Dendritic cell treated with granulocyte-macrophage colony-stimulating factor and Interleukin-4, amounts not matched to agents 40 ng/mL and 50 ng/mL, for 4 days (primary cell): ENCODE measurements around the gene PRKCA.
"Not testable (repeated sequence)": the region's sequence is repeated elsewhere in the genome, so short reads cannot be mapped to it uniquely, and the experiment has no call there.

Source experiments
- H3K27ac Mint-ChIP-seq: one replicate; pipeline ENCODE4 v1.8.0; 2022; ENCODE audit warnings: mild to moderate bottlenecking, mixed read lengths
- H3K27me3 Mint-ChIP-seq: one replicate; pipeline ENCODE4 v1.8.0; 2022; ENCODE audit warnings: mild to moderate bottlenecking, mixed read lengths
- H3K36me3 Mint-ChIP-seq: one replicate; pipeline ENCODE4 v1.8.0; 2022; ENCODE audit warnings: low read depth, mixed read lengths
- H3K4me1 Mint-ChIP-seq: one replicate; pipeline ENCODE4 v1.8.0; 2022; ENCODE audit warnings: low read depth, mixed read lengths
- H3K4me3 Mint-ChIP-seq: one replicate; pipeline ENCODE4 v1.8.0; 2022; ENCODE audit warnings: mild to moderate bottlenecking, moderate library complexity, mixed read lengths
- H3K9me3 Mint-ChIP-seq: one replicate; pipeline ENCODE4 v1.8.0; 2022; ENCODE audit warnings: mixed read lengths
- intact Hi-C: fragments of 100-400 bp; cut with micrococcal nuclease; formaldehyde crosslinking; loops from one replicate; pipeline ENCODE4 v1.15.0; 2022

The PRKCA gene

DNA sequence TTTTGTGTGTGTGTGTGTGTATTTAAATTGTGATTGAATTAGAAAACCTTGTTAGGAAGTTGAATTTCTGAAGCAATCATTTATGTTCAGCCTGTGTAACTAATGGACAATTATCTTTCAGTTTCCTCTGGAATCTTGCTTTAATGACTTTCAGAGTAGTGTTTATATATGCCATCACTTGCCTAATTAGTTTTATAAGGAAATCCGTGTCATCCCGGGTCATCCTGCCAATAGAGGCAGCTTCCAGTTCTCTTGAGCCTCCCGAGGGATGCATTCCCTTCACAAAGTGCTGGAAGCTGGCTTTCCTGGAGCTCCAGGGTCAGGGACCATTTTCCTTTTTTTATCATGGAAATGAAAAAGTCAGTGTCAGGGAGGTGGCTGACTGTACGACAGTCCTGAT lies 42.9 kb downstream of the PRKCA start:
- intact Hi-C loops: no loop called here
- H3K9me3 Mint-ChIP-seq: no peaks in the 10 kb centered on the region

DNA sequence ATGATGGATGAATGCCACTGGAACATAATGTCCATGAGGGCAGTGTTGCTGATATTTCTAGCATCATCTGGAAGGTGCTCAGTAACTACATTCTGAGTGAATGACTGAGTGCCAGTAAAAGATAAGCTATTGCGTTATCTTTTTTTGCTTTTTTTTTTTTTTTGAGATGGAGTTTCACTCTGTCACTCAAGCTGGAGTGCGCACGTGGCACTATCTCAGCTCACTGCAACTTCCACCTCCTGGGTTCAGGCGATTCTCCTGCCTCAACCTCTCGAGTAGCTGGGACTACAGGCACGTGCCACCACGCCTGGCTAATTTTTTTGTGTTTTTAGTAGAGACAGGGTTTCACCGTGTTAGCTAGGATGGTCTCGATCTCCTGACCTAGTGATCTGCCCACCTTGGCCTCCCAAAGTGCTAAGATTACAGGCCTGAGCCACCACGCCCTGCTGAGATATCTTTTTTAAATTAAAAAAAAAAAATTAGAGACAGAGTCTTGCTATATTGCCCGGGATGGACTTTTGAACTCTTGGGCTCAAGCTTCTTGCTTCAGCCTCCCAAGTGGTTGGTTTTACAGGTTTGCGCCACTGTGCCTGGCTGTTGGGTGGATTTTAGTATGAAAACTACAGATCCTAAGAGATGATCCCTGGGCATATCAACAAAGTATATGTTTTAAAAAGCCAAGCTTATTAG lies 43.7 kb downstream of the PRKCA start:
- H3K9me3 Mint-ChIP-seq, intact Hi-C loops, H3K36me3 Mint-ChIP-seq, H3K27me3 Mint-ChIP-seq, H3K27ac Mint-ChIP-seq, H3K4me3 Mint-ChIP-seq: not testable (repeated sequence)
- peaks cover 21% of the 10 kb centered on the region for H3K4me1 Mint-ChIP-seq

More for the DNA sequence above, 42.9 kb downstream of the PRKCA start:
- Mint-ChIP-seq H3K27ac (no peak overlapping the region), H3K36me3 (no peaks in the 10 kb centered on the region), H3K27me3 (no peaks in the 10 kb centered on the region), H3K4me3 (no peak overlapping the region), H3K4me1 (peaks cover 14% of the 10 kb centered on the region)

DNA sequence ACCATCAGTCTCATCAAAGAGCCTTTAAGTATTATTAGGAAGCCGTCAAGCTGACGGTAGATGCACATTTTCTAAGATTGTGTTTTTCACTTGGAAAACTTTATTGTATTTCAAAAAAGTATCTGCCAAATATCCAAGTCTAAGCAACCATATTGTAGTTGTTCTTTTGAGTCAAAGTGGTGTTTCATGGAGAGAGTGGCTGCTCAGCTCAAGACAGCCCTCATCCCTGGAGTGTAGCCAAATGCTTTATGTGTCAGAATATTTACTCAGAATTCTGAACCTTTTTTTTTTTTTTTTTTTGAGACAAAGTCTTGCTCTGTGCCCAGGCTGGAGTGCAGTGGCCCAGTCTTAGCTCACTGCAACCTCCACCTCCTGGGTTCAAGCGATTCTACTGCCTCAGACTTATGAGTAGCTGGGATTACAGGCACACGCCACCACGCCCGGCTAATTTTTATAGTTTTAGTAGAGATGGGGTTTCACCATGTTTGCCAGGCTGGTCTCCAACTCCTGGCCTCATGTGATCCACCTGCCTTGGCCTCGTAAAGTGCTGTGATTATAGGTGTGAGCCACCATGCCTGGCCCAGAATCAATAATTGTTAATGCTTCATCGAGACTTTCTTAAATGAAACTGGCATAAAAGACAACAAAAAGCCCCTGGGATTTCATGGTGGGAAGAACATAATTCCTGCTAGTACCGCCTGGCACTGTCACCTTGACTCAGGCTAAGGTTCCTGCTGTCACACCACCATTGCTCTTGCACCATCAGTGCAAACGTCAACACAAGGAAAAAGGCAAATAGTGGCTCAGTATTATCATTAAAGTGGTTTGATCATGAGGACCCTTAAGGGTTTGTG lies 45.5 kb downstream of the PRKCA start:
- H3K36me3 Mint-ChIP-seq: no peaks in the 10 kb centered on the region
- H3K27me3 Mint-ChIP-seq: no peaks in the 10 kb centered on the region
- no peak overlapping the region for H3K27ac Mint-ChIP-seq
- H3K4me1 Mint-ChIP-seq: peaks cover 24% of the 10 kb centered on the region
- H3K9me3 Mint-ChIP-seq: no peaks in the 10 kb centered on the region
- H3K4me3 Mint-ChIP-seq: no peak overlapping the region
- intact Hi-C loops: no loop called here

DNA sequence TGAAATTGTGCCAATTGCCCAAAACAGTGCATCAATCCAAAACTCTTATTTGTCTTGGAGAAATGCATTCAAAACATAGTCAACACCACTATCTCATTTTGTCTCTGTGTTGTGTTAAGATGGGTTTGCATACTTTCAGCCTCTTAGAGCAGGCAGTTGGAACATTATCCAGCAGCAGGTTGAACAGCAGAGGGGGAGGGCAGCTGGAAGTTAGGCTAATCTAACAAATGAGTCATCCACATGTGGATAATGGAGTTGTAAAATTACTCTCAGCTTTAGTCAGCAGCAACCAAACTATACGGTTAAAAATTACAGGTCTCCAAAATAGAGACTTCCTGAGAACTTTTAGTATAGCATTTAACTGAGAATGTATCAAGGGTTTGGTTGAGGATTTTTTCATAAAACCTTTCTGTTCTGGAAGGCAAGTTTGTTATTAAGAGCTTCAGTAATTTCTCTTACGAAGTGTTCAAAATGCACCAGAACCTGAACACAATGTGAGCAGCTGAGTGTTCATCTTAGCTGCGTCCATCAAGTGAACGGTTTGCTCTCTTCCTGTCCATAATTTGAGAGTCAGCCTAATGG lies 46.3 kb downstream of the PRKCA start:
- H3K27me3 Mint-ChIP-seq: no peaks in the 10 kb centered on the region

DNA sequence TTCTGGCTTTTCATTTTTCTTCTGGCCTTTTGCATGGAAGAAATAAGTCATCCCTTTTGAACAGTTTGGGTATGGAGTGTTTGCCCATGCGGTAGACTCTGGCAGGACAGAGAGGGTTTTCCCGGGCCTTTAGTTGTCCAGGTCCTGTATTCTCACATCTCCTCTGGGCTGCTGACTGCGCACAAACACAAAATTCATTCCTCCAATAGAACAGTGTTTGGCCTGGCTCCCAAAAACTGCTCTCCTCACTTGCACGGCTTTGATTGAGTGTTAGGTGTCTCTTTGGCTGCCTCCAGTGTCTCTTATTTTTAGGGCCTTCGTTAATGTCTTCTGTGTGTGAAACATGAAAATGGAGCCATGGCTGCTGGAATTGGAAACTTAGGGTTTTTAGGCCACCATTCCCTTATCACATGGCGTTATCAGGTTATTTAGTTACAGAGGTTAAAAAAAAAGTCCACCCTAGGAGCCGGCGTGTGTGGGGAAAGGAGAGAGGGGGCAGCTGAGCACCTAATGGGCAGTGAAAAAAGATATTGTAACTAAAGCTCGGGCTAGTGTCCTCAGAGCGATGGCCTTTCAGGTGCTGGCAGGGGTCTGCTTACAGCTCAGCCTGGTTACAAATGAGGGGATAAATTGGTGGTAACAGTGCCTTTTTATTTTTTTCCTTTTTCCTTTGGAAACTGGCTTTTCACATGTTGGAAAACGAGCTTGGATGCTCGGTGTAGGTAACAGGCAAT lies 47.3 kb downstream of the PRKCA start:
- no peak overlapping the region for H3K4me3 Mint-ChIP-seq

More for the DNA sequence above, 46.3 kb downstream of the PRKCA start:
- intact Hi-C loops: no loop called here
- Mint-ChIP-seq H3K27ac (no peak overlapping the region), H3K4me3 (no peak overlapping the region), H3K4me1 (peaks cover 18% of the 10 kb centered on the region), H3K36me3 (no peaks in the 10 kb centered on the region), H3K9me3 (no peaks in the 10 kb centered on the region)

DNA sequence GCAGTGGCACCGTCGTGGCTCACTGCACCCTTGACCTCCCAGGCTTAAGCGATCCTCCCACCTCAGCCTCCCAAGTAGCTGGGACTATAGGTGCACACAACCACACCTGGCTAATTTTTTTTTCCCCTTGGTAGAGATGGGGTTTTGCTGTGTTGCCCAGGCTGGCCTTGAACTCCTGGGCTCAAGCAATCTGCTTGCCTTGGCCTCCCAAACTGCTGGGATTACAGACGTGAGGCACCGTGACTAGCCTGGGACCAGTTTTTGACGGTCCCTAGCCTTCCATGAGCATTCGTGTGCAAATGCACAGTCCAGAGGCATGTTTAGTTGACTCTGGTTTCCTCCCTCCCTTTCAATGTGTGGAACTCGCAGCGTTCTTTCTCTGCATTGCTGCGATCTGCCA lies 48.2 kb downstream of the PRKCA start:
- not testable (repeated sequence) for H3K27me3 Mint-ChIP-seq, H3K36me3 Mint-ChIP-seq, H3K27ac Mint-ChIP-seq, H3K4me3 Mint-ChIP-seq, H3K9me3 Mint-ChIP-seq
- H3K4me1 Mint-ChIP-seq: peaks cover 17% of the 10 kb centered on the region
- intact Hi-C loops: loop anchor here (10.0 kb wide), 1 partner anchor 54 kb away; no protein-coding TSS in a partner anchor

More for the DNA sequence above, 47.3 kb downstream of the PRKCA start:
- Mint-ChIP-seq H3K27ac (no peak overlapping the region), H3K36me3 (no peaks in the 10 kb centered on the region), H3K9me3 (no peaks in the 10 kb centered on the region), H3K4me1 (peaks cover 17% of the 10 kb centered on the region), H3K27me3 (no peaks in the 10 kb centered on the region)
- intact Hi-C loops: loop anchor here (10.0 kb wide), 1 partner anchor 55 kb away; no protein-coding TSS in a partner anchor

DNA sequence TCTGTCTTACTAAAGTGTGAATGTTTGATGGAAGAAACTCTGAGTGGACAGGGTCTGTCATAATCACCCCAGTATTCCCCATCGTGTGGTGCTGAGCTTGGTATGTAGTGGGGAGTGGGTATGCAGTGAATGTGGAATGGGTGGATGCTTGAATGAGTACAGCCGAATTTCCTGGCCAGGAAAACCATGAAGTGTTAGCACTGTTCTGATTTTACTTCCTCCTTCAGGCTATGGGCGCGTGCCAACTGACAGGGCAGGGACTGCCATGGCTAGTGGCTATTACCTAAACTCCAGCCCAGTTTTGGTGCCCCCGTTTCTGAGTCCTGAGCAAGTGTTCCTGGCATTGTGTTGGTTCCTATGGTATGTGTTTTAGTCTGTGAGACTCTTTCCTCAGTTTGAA lies 48.6 kb downstream of the PRKCA start:
- intact Hi-C loops: loop anchor here (10.0 kb wide), 1 partner anchor 54 kb away; no protein-coding TSS in a partner anchor
- Mint-ChIP-seq H3K4me3 (no peak overlapping the region), H3K36me3 (no peaks in the 10 kb centered on the region), H3K4me1 (peaks cover 17% of the 10 kb centered on the region), H3K27me3 (no peaks in the 10 kb centered on the region), H3K27ac (no peak overlapping the region), H3K9me3 (no peaks in the 10 kb centered on the region)

DNA sequence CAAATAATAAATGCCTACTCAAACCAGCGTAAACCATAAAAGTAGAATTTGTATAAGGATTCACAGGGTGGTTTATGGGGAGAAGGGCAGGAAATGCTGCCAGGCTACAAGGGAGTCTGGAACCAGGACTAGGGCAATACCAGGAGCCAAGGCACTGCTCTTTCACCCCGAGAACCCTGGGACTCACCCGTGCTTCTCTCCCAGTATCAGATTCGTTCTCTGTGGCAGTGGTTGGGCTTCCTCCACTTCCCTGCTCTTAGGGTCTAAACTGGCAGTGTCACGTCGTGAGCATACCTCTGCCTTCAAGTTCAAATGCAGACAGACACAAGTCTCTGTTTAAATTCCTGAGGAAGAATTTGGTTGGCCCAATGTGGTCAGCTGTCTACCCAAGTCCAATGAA lies 49.3 kb downstream of the PRKCA start:
- H3K9me3 Mint-ChIP-seq: no peaks in the 10 kb centered on the region
- no peaks in the 10 kb centered on the region for H3K36me3 Mint-ChIP-seq
- no peak overlapping the region for H3K27ac Mint-ChIP-seq
- intact Hi-C loops: loop anchor here (10.0 kb wide), 1 partner anchor 53 kb away; no protein-coding TSS in a partner anchor
- peaks cover 17% of the 10 kb centered on the region for H3K4me1 Mint-ChIP-seq
- H3K4me3 Mint-ChIP-seq: no peak overlapping the region
- no peaks in the 10 kb centered on the region for H3K27me3 Mint-ChIP-seq

DNA sequence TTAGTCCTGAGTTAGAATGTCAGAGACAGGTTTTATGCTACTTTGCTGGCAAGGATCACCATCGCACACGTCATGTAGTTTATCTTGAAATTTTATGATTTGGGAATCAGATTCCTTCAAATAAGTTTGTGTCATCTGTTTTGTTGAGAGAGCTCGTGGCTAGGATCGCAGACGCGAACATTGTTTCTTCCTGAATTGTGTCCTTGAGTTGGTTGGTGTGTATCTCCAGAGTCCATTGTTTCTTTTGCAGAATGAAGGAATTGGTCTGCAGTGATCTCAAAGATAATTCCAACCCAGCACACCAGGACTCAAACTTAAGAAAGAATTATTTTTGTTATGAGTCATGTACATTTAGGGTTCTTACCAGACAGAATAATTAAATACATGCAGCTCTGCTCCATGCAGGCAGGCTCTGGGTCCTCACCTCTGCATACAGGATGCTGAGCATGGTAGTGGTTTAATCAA lies 51.6 kb downstream of the PRKCA start:
- no peaks in the 10 kb centered on the region for H3K36me3 Mint-ChIP-seq
- intact Hi-C loops: loop anchor here (10.0 kb wide), 1 partner anchor 51 kb away; no protein-coding TSS in a partner anchor
- H3K4me3 Mint-ChIP-seq: no peak overlapping the region
- no peaks in the 10 kb centered on the region for H3K9me3 Mint-ChIP-seq
- no peak overlapping the region for H3K27ac Mint-ChIP-seq
- H3K4me1 Mint-ChIP-seq: peaks cover 10% of the 10 kb centered on the region
- H3K27me3 Mint-ChIP-seq: no peaks in the 10 kb centered on the region

DNA sequence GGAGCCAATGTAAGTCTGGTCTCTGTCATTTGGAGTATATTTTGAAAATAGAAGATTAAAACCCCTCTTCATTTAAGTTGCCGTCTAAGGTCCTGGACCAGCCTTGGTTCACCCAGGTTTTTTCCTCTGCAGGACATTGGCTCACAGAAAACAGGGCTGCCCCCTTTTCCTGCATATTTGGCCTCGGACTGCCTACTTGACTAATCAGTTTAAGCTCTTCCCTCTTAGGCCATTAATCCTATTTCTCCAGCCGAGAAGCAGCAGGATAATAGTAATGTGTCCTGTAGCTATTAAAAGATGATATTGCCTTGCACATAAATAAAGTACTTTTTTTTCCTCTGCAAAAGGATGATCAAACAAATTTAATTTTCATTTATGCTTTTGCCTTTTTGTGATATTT lies 52.1 kb downstream of the PRKCA start:
- Mint-ChIP-seq H3K4me3 (no peak overlapping the region), H3K36me3 (no peaks in the 10 kb centered on the region), H3K9me3 (no peaks in the 10 kb centered on the region), H3K27ac (no peak overlapping the region), H3K4me1 (peaks cover 10% of the 10 kb centered on the region), H3K27me3 (no peaks in the 10 kb centered on the region)
- intact Hi-C loops: loop anchor here (10.0 kb wide), 1 partner anchor 50 kb away; no protein-coding TSS in a partner anchor

DNA sequence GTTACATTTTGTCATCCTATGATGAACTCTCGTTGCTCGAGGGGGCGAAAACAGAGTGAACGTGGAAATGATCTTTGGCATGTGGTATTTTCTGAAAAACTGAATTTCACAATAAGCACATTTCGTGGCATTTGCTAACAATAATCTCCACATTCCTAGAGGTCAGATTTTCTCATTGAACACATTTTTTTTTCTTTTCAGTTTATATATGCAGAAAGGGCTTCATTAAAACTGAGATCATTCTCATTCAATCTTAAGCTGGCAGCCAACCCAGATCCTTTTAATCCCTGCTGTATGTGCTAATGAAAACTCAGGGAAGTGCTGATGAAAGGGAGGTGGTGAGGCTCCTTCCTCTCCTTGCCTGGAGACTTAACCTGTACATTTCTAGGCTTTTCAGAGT lies 52.6 kb downstream of the PRKCA start:
- Mint-ChIP-seq H3K4me3 (no peak overlapping the region), H3K27ac (no peak overlapping the region), H3K4me1 (peaks cover 10% of the 10 kb centered on the region), H3K27me3 (no peaks in the 10 kb centered on the region), H3K9me3 (no peaks in the 10 kb centered on the region), H3K36me3 (no peaks in the 10 kb centered on the region)
- intact Hi-C loops: loop anchor here (10.0 kb wide), 1 partner anchor 50 kb away; no protein-coding TSS in a partner anchor

DNA sequence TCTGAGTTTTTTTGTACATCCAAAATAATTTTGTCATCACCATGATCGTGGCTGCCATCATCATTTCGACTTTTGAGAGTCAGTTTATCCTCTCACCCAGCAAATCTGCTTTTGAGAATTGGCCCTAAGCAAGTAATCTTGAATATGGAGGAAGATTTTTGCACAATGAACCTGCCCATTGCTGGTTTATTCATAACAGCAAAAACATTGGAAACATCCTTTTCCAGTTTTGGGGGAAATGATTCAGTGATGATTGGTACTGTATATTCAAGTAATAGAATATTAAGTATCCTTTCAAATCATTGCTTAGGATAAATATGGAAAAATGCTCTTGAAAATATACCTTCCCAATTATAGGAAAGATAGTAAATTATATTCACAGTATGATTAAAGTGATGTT lies 53.1 kb downstream of the PRKCA start:
- Mint-ChIP-seq H3K27ac (no peak overlapping the region), H3K36me3 (no peaks in the 10 kb centered on the region), H3K4me3 (no peak overlapping the region), H3K9me3 (no peaks in the 10 kb centered on the region), H3K4me1 (peaks cover 9% of the 10 kb centered on the region), H3K27me3 (no peaks in the 10 kb centered on the region)
- intact Hi-C loops: loop anchor here (10.0 kb wide), 1 partner anchor 49 kb away; no protein-coding TSS in a partner anchor

DNA sequence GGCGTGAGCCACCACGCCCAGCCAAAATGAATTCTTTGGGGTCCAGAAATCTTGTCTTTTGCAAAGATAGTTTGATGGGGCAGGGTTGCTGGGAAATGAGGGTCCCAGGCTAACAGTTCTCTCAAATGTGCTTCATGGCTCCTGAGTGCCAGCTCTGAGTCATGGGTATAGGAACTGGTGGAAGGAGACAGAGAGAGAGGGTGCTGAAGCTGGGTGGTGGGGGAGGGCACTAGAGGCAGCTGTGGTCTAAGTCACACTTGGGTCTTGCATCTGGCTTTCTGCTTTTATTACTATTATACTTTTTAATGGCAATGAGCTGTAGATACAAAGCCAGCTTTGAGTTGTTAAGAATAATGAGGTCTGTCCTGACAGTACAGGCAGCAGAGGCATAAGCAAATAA lies 54.6 kb downstream of the PRKCA start:
- Mint-ChIP-seq H3K9me3 (no peaks in the 10 kb centered on the region), H3K27me3 (no peaks in the 10 kb centered on the region), H3K4me1 (no peaks in the 10 kb centered on the region), H3K4me3 (no peak overlapping the region), H3K27ac (no peak overlapping the region), H3K36me3 (no peaks in the 10 kb centered on the region)
- intact Hi-C loops: loop anchor here (10.0 kb wide), 1 partner anchor 48 kb away; no protein-coding TSS in a partner anchor
